K562 (cell line): ENCODE data around the gene BRSK1. TPM values are rescaled to one million over a fixed set of nuclear protein-coding genes. Genes with fewer than 3 reads are reported as not detected.
A peak's percentile ranks its signal among the peaks of the same experiment; 100 is the strongest.

Experiments used
- ATAC-seq: fragments of 200-7000 bp; cut with Tn5 transposase; 3 replicates; pipeline ENCODE4 v1.9.1; 2020; ENCODE audit warnings: moderate library complexity
- BruUV-seq: library from RNA; stranded (reverse); fragments of 400-500 nt; replicated peaks from 2 replicates; lab custom pipeline; 2021; lab: Mats Ljungman, UMichigan
- CTCF ChIA-PET: fragments of 300-600 bp; formaldehyde crosslinking; extraction: SDS; loops from one replicate; lab custom pipeline; 2021; ENCODE audit warnings: low intra/inter-chr PET ratio; lab: Yijun Ruan, JAX
- POLR2A ChIA-PET: fragments of 300-600, 350-650 bp; sonication (Branson Sonifier 250); formaldehyde crosslinking; extraction: SDS; loops from one replicate; lab custom pipeline; 2021; ENCODE audit warnings: antibody characterized with exemption, inconsistent platforms; lab: Yijun Ruan, JAX
- DNase-seq, 4 experiments: peaks; one replicate each; pipeline versions ENCODE4 v3.0.0 to v3.0.0-alpha.2; 2011 to 2018; ENCODE audit warnings: low spot score in 3 of 4, mixed read lengths in 3 of 4; ENCODE audit errors: extremely low read depth in 1 of 4
- FAIRE-seq: peaks from 2 replicates; lab custom pipeline; 2011; peaks lifted over from hg19 to GRCh38; lab: Jason Lieb, UNC
- H2AFZ ChIP-seq: 2 replicates; pipeline ENCODE4 v1.6.0; 2011; ENCODE audit warnings: low read depth, low read length, control low read depth, inconsistent platforms
- H3K27ac ChIP-seq: fragments of 200-600 bp; 3 replicates; pipeline ENCODE4 v1.8.0; 2011; ENCODE audit warnings: low read depth, mild to moderate bottlenecking, control low read depth, inconsistent platforms, low read length, moderate library complexity, mixed read lengths; ENCODE audit errors: extremely low read depth
- H3K27me3 ChIP-seq, 2 experiments: fragments of 300-600 bp in 1 of 2; 2 replicates in 1 of 2; 3 replicates in 1 of 2; pipeline versions ENCODE4 v1.6.0 to v1.8.0; 2011; ENCODE audit warnings: inconsistent platforms in 2 of 2, low read length in 2 of 2, mild to moderate bottlenecking in 1 of 2, mixed read lengths in 1 of 2, moderate library complexity in 1 of 2; ENCODE audit not compliant: control insufficient read depth in 2 of 2, insufficient read depth in 2 of 2
- H3K36me3 ChIP-seq: fragments of 300-600 bp; 3 replicates; pipeline ENCODE4 v1.8.0; 2011; ENCODE audit warnings: mild to moderate bottlenecking, low read length, inconsistent platforms; ENCODE audit not compliant: control insufficient read depth, insufficient read depth
- H3K4me1 ChIP-seq, 2 experiments: fragments of 200-600 bp in 1 of 2; replicated peaks in 1 of 2; 2 replicates in 1 of 2; 3 replicates in 1 of 2; pipeline versions ENCODE4 v1.5.1 to v1.8.0; 2011; ENCODE audit warnings: inconsistent platforms in 2 of 2, low read length in 2 of 2, mild to moderate bottlenecking in 1 of 2, mixed read lengths in 1 of 2, moderate library complexity in 1 of 2; ENCODE audit not compliant: control insufficient read depth in 2 of 2, insufficient read depth in 2 of 2
- H3K4me2 ChIP-seq: 2 replicates; pipeline ENCODE4 v1.6.1; 2011; ENCODE audit warnings: low read length, control low read depth, inconsistent platforms, mixed read lengths; ENCODE audit not compliant: insufficient read depth
- H3K4me3 ChIP-seq: fragments of 200-600 bp; sonication (generic), shearing (Covaris generic); 2 replicates; pipeline ENCODE4 v1.5.1; 2016; ENCODE audit warnings: control low read depth, inconsistent platforms
- H3K79me2 ChIP-seq: fragments of 200-600 bp; 3 replicates; pipeline ENCODE4 v1.8.0; 2011; ENCODE audit warnings: low read length, inconsistent platforms; ENCODE audit not compliant: control insufficient read depth, insufficient read depth
- H3K9ac ChIP-seq, 2 experiments: 2 replicates each; pipeline versions ENCODE4 v1.6.0 to v1.6.1; 2011; ENCODE audit warnings: low read depth in 2 of 2, low read length in 2 of 2, control low read depth in 1 of 2, inconsistent platforms in 1 of 2, mild to moderate bottlenecking in 1 of 2, mixed read lengths in 1 of 2; ENCODE audit not compliant: insufficient read depth in 1 of 2
- H3K9me1 ChIP-seq: one replicate; pipeline ENCODE4 v1.6.0; 2011; ENCODE audit warnings: inconsistent platforms, mild to moderate bottlenecking, low read length, moderate library complexity; ENCODE audit not compliant: control insufficient read depth, insufficient read depth
- H3K9me3 ChIP-seq: replicated peaks from 2 replicates; pipeline ENCODE4 v1.5.1; 2011; ENCODE audit warnings: low read depth, low read length, inconsistent platforms; ENCODE audit not compliant: control insufficient read depth, insufficient read depth
- H4K20me1 ChIP-seq: replicated peaks from 2 replicates; pipeline ENCODE4 v1.6.1; 2011; ENCODE audit warnings: low read length, inconsistent platforms, mixed read lengths; ENCODE audit not compliant: control insufficient read depth, insufficient read depth
- CBFB ChIP-seq: sonication (generic); formaldehyde crosslinking; IDR thresholded peaks from 2 replicates; pipeline ENCODE4 v1.4.0; 2020; ENCODE audit warnings: mild to moderate bottlenecking, missing genetic modification reagents
- ETV6 ChIP-seq, 3 experiments: fragments of 150-350 bp in 1 of 3; sonication (generic) in 1 of 3; formaldehyde crosslinking in 1 of 3; IDR thresholded peaks; 2 replicates each; pipeline versions ENCODE4 v1.6.1 to v1.8.0; 2014 to 2022; ENCODE audit warnings: borderline replicate concordance in 2 of 3, low read depth in 2 of 3, antibody characterized with exemption in 1 of 3, low read length in 1 of 3, mild to moderate bottlenecking in 1 of 3, missing genetic modification reagents in 1 of 3
- KHSRP ChIP-seq: fragments of 450-650 bp; IDR thresholded peaks from 2 replicates; pipeline ENCODE4 v1.6.1; 2017
- MAFG ChIP-seq: fragments of 450-650 bp; conservative IDR thresholded peaks from 2 replicates; pipeline ENCODE4 v1.6.1; 2016; ENCODE audit warnings: missing genetic modification characterization, missing compliant biosample characterization
- MCM2 ChIP-seq: fragments of 450-650 bp; IDR thresholded peaks from 2 replicates; pipeline ENCODE4 v1.6.1; 2017; ENCODE audit warnings: low read depth, mild to moderate bottlenecking
- RBFOX2 ChIP-seq: fragments of 200-400 bp; formaldehyde crosslinking; IDR thresholded peaks from 2 replicates; pipeline ENCODE4 v1.6.1; 2017; ENCODE audit warnings: low read depth, mild to moderate bottlenecking, low read length, moderate library complexity
- SUPT5H ChIP-seq: fragments of 450-650 bp; IDR thresholded peaks from 2 replicates; pipeline ENCODE4 v1.6.1; 2016
- TCFL5 ChIP-seq: fragments of 250-450 bp; sonication (Bioruptor Pico); conservative IDR thresholded peaks from 2 replicates; pipeline ENCODE4 v1.6.1; 2021; ENCODE audit warnings: mild to moderate bottlenecking, moderate library complexity, matching md5 sums
- XRCC3 ChIP-seq: fragments of 450-650 bp; IDR thresholded peaks from 2 replicates; pipeline ENCODE4 v1.6.1; 2017; ENCODE audit warnings: mild to moderate bottlenecking, moderate library complexity
- ZC3H8 ChIP-seq: fragments of 450-650 bp; IDR thresholded peaks from 2 replicates; pipeline ENCODE4 v1.6.1; 2017
- WGBS: fragments of 100-300 bp; shearing (Covaris generic); methylation state at CpG from one replicate; pipeline ENCODE4 v1.1.6; 2016; ENCODE audit warnings: low coverage, mixed read lengths; ENCODE audit not compliant: insufficient coverage; ENCODE audit errors: missing lambda C conversion rate; 5-methylcytosine and 5-hydroxymethylcytosine counted together
- in situ Hi-C: fragments of 300-500 bp; cut with MboI; formaldehyde crosslinking; loops from 4 replicates; pipeline ENCODE4 v1.15.0; 2018; ENCODE audit warnings: inconsistent platforms, mixed read lengths
- intact Hi-C: fragments of 100-400 bp; cut with micrococcal nuclease; formaldehyde crosslinking; loops from 2 replicates; pipeline ENCODE4 v1.14.2; 2022
- polyA plus RNA-seq, 8 experiments: library from polyadenylated mRNA; depleted of rRNA in 4 of 8; stranded (reverse) in 5 of 8; unstranded in 3 of 8; fragments of >200 nt; fragmentation: Nextera tagmentation in 2 of 8; fragmentation: Illumina TruSeq in 1 of 8; extraction: Ambion mirVana in 2 of 8; extraction: Trizol in 1 of 8; gene quantifications; 2 replicates each; pipeline versions ENCODE4 v1.2.1 to v1.2.3, GENCODE V29; 2011 to 2014; ENCODE audit warnings: inconsistent platforms in 1 of 8, missing spikeins in 1 of 8
- total RNA-seq, 7 experiments: library from RNA; depleted of rRNA in 6 of 7; stranded (reverse); fragments of >200 nt in 6 of 7; fragmentation: Illumina TruSeq in 2 of 7; extraction: Trizol in 2 of 7; gene quantifications; 2 replicates each; pipeline versions ENCODE4 v1.2.1 to v1.2.3, GENCODE V29; 2011 to 2021; ENCODE audit warnings: low replicate concordance in 1 of 7
- TF ChIP-seq, protein P1 (sequence below): fragments of 250-450 bp; sonication (Bioruptor Pico); IDR thresholded peaks from 2 replicates; pipeline ENCODE4 v1.8.0; 2022; ENCODE audit warnings: moderate library complexity, mild to moderate bottlenecking, inconsistent platforms
- TF ChIP-seq, protein P2 (sequence below): fragments of 450-650 bp; formaldehyde crosslinking; IDR thresholded peaks from 2 replicates; pipeline ENCODE4 v1.4.0; 2020; ENCODE audit warnings: mild to moderate bottlenecking
- TF ChIP-seq, protein P3 (sequence below): fragments of 450-650 bp; IDR thresholded peaks from 2 replicates; pipeline ENCODE4 v1.6.1; 2017; ENCODE audit warnings: antibody characterized with exemption, mild to moderate bottlenecking
- TF ChIP-seq, protein P4 (sequence below), 2 experiments: fragments of 200-800 bp in 1 of 2; sonication (Bioruptor generic) in 1 of 2; sonication (generic) in 1 of 2; formaldehyde crosslinking in 1 of 2; IDR thresholded peaks in 1 of 2; conservative IDR thresholded peaks in 1 of 2; 2 replicates each; pipeline versions ENCODE4 v1.5.0 to v1.6.1; 2016 to 2020; ENCODE audit warnings: missing compliant biosample characterization in 1 of 2, missing genetic modification characterization in 1 of 2, missing genetic modification reagents in 1 of 2

The BRSK1 gene
- total and polyA plus RNA-seq, 9 of the 15 experiments (the other 6 are each of a cell fraction or from before 2014, with no cell fraction given) = 1.7 to 9.3 (median 3.8) TPM; not detected in 2

DNA sequence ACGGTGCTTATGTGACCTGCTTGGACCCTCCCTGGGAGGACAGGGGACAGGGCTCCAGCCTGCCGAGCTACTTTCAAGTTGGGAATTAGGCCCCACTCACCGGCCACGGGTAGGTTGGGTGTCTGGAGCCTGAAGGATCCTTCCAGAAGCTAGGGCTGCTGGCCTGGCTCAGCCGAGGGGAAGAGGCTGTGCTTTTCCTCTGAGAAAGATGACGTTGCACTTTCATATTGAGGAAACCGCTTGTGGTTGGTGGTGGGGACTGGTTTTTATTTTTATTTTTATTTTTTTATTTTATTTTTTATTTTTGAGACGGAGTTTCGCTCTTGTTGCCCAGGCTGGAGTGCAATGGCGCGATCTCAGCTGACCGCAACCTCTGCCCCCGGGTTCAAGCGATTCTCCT, 41.4 kb downstream of the BRSK1 start, which contains the start of gene TMEM150B:
TMEM150B (minus strand) TSS at position 170 of the 400 bp plus-strand sequence. CDS start 4,305 bp downstream, outside the sequence.
- no peaks in the 10 kb centered on the region for H3K27me3 ChIP-seq
- H3K4me1 ChIP-seq = peaks cover 11 to 41% of the 10 kb centered on the region in 2 experiments; a peak in 4 of 5 replicates
- no peaks in the 10 kb centered on the region for H4K20me1 ChIP-seq
- DNase-seq = peak; percentile 54 to 61 (median 57)
- no TSS peak for BruUV-seq
- no peak for FAIRE-seq
- H3K4me2 ChIP-seq = peak within 1 kb of the TSS; percentile 61
- H3K9ac ChIP-seq = peak within 1 kb of the TSS; percentile 65 to 88; a peak in 3 of 4 replicates
- no peaks in the 10 kb centered on the region for H3K36me3 ChIP-seq
- in situ Hi-C loops (no loop called here), intact Hi-C loops (no loop called here)
- no peaks in the 10 kb centered on the region for H3K9me1 ChIP-seq
- peak; percentile 79 for ATAC-seq
- CTCF ChIA-PET = no interaction called here
- H3K79me2 ChIP-seq = no peaks in the 10 kb centered on the region
- peak within 1 kb of the TSS; percentile 81 for H3K27ac ChIP-seq
- peak within 1 kb of the TSS; percentile 100 for H2AFZ ChIP-seq
- H3K9me3 ChIP-seq = no peaks in the 10 kb centered on the region
- WGBS = 27% methylated on average over 10 of the region's 14 CpGs
- POLR2A ChIA-PET = interaction anchor here (0.8 to 1.1 kb wide), 4 partner anchors 11 to 135 kb away, joined by 3 to 4 read pairs (median 4); no protein-coding TSS in a partner anchor
- H3K4me3 ChIP-seq = no peak within 1 kb of the TSS
- TF ChIP-seq XRCC3 = no peak
- TF ChIP-seq, protein P1, sequence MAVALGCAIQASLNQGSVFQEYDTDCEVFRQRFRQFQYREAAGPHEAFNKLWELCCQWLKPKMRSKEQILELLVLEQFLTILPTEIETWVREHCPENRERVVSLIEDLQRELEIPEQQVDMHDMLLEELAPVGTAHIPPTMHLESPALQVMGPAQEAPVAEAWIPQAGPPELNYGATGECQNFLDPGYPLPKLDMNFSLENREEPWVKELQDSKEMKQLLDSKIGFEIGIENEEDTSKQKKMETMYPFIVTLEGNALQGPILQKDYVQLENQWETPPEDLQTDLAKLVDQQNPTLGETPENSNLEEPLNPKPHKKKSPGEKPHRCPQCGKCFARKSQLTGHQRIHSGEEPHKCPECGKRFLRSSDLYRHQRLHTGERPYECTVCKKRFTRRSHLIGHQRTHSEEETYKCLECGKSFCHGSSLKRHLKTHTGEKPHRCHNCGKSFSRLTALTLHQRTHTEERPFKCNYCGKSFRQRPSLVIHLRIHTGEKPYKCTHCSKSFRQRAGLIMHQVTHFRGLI (CRISPR knock-in tag) = no peak
- TF ChIP-seq ZC3H8 = no peak
- TF ChIP-seq, protein P2, sequence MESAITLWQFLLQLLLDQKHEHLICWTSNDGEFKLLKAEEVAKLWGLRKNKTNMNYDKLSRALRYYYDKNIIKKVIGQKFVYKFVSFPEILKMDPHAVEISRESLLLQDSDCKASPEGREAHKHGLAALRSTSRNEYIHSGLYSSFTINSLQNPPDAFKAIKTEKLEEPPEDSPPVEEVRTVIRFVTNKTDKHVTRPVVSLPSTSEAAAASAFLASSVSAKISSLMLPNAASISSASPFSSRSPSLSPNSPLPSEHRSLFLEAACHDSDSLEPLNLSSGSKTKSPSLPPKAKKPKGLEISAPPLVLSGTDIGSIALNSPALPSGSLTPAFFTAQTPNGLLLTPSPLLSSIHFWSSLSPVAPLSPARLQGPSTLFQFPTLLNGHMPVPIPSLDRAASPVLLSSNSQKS (CRISPR knock-in tag) = no peak
- no peak for TF ChIP-seq TCFL5 (CRISPR knock-in tag)
- peak; percentile 34 for TF ChIP-seq SUPT5H
- TF ChIP-seq, protein P3, sequence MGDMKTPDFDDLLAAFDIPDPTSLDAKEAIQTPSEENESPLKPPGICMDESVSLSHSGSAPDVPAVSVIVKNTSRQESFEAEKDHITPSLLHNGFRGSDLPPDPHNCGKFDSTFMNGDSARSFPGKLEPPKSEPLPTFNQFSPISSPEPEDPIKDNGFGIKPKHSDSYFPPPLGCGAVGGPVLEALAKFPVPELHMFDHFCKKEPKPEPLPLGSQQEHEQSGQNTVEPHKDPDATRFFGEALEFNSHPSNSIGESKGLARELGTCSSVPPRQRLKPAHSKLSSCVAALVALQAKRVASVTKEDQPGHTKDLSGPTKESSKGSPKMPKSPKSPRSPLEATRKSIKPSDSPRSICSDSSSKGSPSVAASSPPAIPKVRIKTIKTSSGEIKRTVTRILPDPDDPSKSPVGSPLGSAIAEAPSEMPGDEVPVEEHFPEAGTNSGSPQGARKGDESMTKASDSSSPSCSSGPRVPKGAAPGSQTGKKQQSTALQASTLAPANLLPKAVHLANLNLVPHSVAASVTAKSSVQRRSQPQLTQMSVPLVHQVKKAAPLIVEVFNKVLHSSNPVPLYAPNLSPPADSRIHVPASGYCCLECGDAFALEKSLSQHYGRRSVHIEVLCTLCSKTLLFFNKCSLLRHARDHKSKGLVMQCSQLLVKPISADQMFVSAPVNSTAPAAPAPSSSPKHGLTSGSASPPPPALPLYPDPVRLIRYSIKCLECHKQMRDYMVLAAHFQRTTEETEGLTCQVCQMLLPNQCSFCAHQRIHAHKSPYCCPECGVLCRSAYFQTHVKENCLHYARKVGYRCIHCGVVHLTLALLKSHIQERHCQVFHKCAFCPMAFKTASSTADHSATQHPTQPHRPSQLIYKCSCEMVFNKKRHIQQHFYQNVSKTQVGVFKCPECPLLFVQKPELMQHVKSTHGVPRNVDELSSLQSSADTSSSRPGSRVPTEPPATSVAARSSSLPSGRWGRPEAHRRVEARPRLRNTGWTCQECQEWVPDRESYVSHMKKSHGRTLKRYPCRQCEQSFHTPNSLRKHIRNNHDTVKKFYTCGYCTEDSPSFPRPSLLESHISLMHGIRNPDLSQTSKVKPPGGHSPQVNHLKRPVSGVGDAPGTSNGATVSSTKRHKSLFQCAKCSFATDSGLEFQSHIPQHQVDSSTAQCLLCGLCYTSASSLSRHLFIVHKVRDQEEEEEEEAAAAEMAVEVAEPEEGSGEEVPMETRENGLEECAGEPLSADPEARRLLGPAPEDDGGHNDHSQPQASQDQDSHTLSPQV = peak; percentile 83
- TF ChIP-seq MAFG (tag) = peak; percentile 98
- TF ChIP-seq ETV6 (IDR thresholded peaks at IDR 0.05; ENCODE audit: borderline replicate concordance in 1 of 2, low read depth in 2 of 2, low read length in 1 of 2) = no peak
- no peak for TF ChIP-seq ETV6 (CRISPR knock-in tag; IDR thresholded peaks at IDR 0.05; ENCODE audit: borderline replicate concordance)
- TF ChIP-seq, protein P4, sequence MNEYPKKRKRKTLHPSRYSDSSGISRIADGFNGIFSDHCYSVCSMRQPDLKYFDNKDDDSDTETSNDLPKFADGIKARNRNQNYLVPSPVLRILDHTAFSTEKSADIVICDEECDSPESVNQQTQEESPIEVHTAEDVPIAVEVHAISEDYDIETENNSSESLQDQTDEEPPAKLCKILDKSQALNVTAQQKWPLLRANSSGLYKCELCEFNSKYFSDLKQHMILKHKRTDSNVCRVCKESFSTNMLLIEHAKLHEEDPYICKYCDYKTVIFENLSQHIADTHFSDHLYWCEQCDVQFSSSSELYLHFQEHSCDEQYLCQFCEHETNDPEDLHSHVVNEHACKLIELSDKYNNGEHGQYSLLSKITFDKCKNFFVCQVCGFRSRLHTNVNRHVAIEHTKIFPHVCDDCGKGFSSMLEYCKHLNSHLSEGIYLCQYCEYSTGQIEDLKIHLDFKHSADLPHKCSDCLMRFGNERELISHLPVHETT (CRISPR knock-in tag; conservative IDR thresholded peaks at IDR 0.05 in 1 of 2, IDR thresholded peaks at IDR 0.05 in 1 of 2) = no peak
- peak; percentile 45; the same call in 1 of the 2 replicates for TF ChIP-seq RBFOX2
- TF ChIP-seq MCM2 = no peak
- no peak for TF ChIP-seq CBFB (CRISPR knock-in tag)
- TF ChIP-seq KHSRP = no peak
